GM12873 (cell line): ENCODE results near the gene CCDC187.

Experiments used
- TF ChIP-seq, protein P1 (sequence below): IDR thresholded peaks from 2 replicates; pipeline ENCODE4 v1.5.1; 2012; ENCODE audit warnings: low read depth, mild to moderate bottlenecking, moderate library complexity, low read length, control low read depth; ENCODE audit not compliant: insufficient read depth; ENCODE audit errors: missing control alignments

CCDC187 gene

DNA sequence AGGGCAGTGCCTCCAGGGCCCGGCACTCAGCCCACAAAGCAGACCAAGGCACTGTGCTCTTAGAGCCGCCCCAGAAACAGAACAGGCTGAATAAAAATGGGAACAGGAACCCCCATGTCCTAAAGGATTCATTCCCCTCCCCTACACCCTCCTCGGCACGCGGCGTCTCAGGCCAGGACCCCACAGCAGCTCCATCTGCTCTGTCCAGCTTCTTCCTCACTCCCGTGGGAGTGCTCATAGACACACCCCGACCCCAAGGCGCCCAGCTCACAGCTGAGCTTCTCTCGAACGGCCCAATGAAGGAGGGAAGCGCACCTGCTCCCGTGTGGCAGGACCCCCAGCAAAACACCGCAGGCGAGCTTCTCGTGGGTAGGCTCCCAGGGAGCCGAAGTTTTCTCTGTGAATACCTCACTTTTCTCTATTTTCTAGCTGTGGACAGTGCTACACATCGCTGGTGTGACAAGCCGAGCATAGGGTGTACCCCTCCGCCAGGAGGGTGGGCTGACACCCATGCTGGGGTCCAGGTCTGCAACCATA is 42.9 kb downstream of the CCDC187 start:
- TF ChIP-seq, protein P1, sequence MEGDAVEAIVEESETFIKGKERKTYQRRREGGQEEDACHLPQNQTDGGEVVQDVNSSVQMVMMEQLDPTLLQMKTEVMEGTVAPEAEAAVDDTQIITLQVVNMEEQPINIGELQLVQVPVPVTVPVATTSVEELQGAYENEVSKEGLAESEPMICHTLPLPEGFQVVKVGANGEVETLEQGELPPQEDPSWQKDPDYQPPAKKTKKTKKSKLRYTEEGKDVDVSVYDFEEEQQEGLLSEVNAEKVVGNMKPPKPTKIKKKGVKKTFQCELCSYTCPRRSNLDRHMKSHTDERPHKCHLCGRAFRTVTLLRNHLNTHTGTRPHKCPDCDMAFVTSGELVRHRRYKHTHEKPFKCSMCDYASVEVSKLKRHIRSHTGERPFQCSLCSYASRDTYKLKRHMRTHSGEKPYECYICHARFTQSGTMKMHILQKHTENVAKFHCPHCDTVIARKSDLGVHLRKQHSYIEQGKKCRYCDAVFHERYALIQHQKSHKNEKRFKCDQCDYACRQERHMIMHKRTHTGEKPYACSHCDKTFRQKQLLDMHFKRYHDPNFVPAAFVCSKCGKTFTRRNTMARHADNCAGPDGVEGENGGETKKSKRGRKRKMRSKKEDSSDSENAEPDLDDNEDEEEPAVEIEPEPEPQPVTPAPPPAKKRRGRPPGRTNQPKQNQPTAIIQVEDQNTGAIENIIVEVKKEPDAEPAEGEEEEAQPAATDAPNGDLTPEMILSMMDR, result no peak

DNA sequence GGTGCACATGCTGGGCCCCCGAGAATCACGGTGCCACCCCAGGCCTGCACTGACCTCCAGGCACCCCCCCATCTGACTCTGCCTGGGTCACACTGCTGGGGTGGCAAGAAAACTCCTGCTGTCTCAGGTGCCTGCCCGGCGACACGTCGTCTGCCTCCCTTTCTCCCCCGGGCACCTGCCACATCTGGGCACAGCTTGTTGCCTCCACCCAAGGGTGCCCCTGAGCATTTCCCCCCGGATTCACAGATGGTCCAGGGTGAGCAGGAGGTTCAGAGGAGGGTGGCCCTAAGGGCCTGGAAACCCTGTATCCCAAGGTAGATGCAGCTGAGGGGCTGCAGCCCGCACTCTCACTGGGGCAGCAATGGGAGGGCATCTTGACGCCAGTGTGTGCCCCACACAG is 43.4 kb downstream of the CCDC187 start:
- TF ChIP-seq, protein P1, result no peak

DNA sequence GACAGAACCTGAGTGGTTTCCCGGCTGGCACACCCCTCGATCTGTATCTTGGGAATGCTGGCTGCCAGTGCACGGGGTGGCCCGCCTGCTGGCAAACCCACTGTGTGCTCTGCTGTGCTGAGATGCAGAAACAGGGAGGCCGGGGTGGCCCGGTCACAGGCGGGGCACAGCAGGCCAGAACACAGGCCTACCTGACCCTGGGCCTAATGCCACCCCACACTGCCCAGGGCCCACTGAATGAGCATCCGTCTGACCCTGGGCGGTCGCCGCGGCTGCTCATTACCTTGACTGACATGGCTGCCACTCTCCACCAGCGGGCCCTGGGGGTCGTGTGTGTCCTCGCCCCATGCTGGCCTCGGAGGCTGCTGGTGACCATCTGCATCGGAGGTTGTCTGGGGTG is 44.1 kb downstream of the CCDC187 start:
- TF ChIP-seq, protein P1, result no peak

DNA sequence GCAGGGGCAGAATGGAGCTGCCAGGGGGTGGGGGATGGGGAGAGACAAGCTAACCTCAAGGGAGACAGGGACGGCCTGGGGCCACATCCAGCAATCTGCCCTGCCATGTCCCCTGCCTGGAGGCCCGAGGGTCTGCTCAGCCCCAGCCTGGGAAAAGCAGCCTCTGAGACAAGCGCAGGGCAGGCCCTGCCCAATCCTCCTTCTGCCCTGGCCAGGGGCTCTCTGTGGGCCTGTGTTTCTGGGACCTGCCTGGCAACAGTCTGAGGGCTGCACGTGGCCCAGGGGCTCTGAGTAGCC is 44.4 kb downstream of the CCDC187 start:
- TF ChIP-seq, protein P1, result no peak

DNA sequence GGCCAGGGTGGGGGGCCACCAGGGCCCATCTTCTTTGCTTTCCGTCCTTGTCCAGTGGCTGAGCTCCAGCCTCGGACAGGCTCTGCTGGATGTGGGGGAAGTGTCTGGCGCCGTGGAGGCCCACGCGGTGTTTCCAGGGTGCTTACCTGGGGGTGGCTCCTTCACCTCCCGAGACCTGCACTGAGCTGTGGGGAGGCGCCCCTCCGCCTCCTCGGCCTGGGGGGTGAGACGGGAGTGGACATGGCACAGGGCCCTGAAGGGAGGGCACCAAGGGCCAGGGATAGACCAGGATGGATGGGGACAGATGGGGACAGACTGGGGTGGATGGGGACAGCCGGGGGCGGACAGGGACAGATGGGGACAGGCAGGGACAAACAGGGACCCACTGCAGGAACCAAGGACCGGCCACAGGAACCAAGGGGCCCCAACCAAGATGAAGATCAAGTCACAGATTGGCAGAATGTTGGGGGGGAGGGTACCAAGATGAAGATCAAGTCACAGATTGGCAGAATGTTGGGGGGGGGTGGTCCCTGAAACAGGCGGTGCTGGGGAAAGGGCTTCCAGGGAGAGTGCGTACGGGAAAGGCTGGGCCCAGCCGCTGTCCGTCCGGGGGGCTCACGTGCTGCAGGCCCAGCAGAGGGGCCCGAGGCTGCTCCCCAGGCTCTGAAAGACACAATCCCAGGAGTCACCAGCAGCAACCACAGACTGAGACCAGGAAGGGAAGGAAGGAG is 44.9 kb downstream of the CCDC187 start:
- TF ChIP-seq, protein P1, result no peak

DNA sequence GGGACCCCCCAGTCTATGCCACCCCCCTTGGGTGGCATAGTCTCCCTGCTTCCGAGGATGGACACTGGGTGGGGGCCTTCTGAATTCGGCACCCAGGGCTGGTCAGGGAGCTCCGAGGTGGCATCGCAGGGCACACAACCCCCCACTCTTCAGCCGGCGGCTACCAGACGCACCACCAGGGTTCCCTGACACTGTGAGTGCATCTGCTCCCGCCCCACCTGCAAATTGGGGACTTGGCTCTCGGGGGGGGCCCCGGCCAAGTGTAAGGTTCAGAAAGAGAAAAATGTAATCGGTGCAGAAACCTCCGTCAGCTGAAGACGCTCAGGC is 45.6 kb downstream of the CCDC187 start:
- TF ChIP-seq, protein P1, result no peak

DNA sequence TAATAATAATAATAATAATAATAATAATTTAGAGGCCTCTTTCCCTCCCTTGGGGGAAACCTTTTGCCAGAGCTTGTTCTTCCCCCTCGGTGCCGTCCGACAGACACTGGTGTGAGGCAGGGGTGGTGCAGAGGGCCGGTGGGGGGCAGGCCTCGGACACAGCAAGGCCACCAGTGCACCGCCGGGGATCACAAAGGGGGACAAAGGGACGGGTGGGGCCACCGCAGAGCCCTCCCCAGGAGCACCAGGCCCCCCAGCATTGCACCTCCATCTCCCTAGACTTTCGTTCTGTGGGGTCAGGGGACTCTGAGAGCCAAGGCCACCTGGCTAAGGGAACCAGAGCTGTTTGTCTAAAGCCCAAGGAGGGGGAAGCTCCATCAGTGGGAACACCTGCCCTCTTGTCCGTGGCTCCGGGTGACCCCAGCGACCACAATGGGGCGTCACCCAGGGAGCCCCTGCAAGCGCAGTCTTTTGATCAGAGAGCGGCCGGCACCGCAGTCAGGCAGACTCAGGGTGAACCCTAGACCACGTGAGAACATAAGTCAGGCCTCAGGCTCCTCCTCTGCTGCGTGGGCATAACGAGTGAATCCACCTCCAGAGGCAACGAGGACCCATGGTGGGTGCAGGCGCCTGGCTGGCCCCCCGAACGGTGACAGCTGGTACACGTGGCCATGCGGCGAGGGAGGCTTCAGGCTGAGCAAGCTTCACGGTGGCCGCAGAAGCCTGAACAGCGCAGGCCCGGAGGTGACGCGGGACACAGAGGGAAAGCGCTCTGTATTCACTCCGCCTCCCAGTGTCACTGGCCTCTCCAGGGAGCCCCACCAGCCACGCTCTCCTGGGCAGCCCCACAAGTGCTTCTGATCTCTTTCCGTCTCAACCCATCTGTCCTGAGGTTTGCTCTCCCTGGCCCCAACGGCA is 46.3 kb downstream of the CCDC187 start:
- TF ChIP-seq, protein P1, result no peak
